NCI-H1105 treated with DMSO at 0.1 percent for 48 hours (cell line): Measurements from ENCODE around the gene TMEM179.
"Not testable (repeated sequence)": the region's sequence is repeated elsewhere in the genome, so short reads cannot be mapped to it uniquely, and the experiment has no call there.

Source experiments
- DNase-seq: peaks from one replicate; lab custom pipeline; 2025; lab: John Stamatoyannopoulos, UW

TMEM179 gene

GRCh38 chr14:104604458-104605449 is at the start of gene TMEM179:
Gene TMEM179 (minus strand): TSS chr14:104604772. CDS start chr14:104604741, 31 bp downstream.
- DNase-seq, result peak; percentile 48

GRCh38 chr14:104654119-104654518 is 49.5 kb upstream of the TMEM179 start:
- DNase-seq, result no peak

GRCh38 chr14:104653130-104653920 is 48.8 kb upstream of the TMEM179 start:
- DNase-seq, result not testable (repeated sequence)

GRCh38 chr14:104652386-104652785 is 47.8 kb upstream of the TMEM179 start:
- DNase-seq, result no peak

GRCh38 chr14:104651876-104652260 is 47.3 kb upstream of the TMEM179 start:
- DNase-seq, result no peak

GRCh38 chr14:104650981-104651875 is 46.7 kb upstream of the TMEM179 start:
- no peak for DNase-seq

GRCh38 chr14:104650057-104650980 is 45.7 kb upstream of the TMEM179 start:
- peak; percentile 15 for DNase-seq

GRCh38 chr14:104647467-104648043 is 43.0 kb upstream of the TMEM179 start:
- no peak for DNase-seq

- DNase-seq, result no peak
Measured at GRCh38 chr14:104644656-104645378, 40.2 kb upstream of the TMEM179 start.

- DNase-seq, result no peak
Measured at GRCh38 chr14:104644091-104644635, 39.6 kb upstream of the TMEM179 start.

GRCh38 chr14:104643306-104643705 is 38.7 kb upstream of the TMEM179 start:
- DNase-seq, result no peak

GRCh38 chr14:104642540-104642868 is 37.9 kb upstream of the TMEM179 start:
- DNase-seq, result no peak

- no peak for DNase-seq
Measured at GRCh38 chr14:104641753-104642539, 37.4 kb upstream of the TMEM179 start.

- DNase-seq, result no peak
Measured at GRCh38 chr14:104640681-104641080, 36.1 kb upstream of the TMEM179 start.

GRCh38 chr14:104639885-104640548 is 35.4 kb upstream of the TMEM179 start:
- peak; percentile 32 for DNase-seq

- DNase-seq, result no peak
Measured at GRCh38 chr14:104639471-104639870, 34.9 kb upstream of the TMEM179 start.

- no peak for DNase-seq
Measured at GRCh38 chr14:104638927-104639450, 34.4 kb upstream of the TMEM179 start.

GRCh38 chr14:104638190-104638589 is 33.6 kb upstream of the TMEM179 start:
- DNase-seq, result no peak
